Raji (cell line): Measurements from ENCODE around the gene STXBP4.

Source experiments
- POLR2A ChIP-seq: IDR thresholded peaks from 2 replicates; pipeline ENCODE4 v1.6.1; 2011; ENCODE audit warnings: low read depth, low read length, control low read depth; ENCODE audit not compliant: insufficient read depth

The STXBP4 gene, protein sequence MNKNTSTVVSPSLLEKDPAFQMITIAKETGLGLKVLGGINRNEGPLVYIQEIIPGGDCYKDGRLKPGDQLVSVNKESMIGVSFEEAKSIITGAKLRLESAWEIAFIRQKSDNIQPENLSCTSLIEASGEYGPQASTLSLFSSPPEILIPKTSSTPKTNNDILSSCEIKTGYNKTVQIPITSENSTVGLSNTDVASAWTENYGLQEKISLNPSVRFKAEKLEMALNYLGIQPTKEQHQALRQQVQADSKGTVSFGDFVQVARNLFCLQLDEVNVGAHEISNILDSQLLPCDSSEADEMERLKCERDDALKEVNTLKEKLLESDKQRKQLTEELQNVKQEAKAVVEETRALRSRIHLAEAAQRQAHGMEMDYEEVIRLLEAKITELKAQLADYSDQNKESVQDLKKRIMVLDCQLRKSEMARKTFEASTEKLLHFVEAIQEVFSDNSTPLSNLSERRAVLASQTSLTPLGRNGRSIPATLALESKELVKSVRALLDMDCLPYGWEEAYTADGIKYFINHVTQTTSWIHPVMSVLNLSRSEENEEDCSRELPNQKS

DNA sequence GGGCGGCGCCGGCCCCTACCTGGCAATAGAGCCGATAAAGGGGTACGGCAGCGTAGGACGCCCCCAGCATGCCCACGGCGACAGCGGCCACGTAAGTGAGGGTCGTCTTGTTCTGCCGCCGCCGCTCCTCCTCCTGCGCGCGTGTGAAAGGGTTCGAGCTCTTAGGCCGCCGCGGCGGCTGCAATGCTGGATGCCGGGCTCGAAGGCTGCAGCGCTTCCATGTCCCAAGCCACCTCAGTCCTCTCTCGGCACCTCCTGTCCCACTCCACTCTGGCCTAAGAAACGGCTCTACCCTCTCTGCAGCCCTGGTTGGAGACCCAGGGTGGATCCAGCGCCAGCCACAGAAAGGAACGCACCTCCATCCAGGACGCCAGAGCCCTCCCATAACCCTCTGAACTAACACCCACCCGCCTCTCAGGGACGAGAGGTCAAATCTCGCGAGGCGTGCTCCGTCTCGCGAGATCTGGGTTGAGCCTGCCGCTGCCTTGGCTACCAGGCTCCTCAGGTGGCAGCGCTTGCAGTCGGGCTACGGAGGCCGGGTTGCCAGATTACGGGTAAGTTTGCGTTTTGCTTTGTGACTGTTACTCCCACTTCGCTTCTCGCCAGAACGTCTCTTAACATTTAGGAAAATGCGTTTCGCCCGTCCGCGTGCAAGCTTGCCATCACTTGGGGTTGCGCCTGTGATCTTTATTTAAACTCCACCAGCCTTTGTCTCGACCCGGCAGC lies at the start of gene STXBP4, which contains the start of gene COX11:
STXBP4 (plus strand) TSS at position 504 of the 726 bp plus-strand sequence. CDS start 17,455 bp downstream, outside the sequence.
COX11 (minus strand) TSS at position 393 of the 726 bp plus-strand sequence; CDS start at position 385, 8 bp downstream.
- TF ChIP-seq POLR2A: peak; percentile 96

DNA sequence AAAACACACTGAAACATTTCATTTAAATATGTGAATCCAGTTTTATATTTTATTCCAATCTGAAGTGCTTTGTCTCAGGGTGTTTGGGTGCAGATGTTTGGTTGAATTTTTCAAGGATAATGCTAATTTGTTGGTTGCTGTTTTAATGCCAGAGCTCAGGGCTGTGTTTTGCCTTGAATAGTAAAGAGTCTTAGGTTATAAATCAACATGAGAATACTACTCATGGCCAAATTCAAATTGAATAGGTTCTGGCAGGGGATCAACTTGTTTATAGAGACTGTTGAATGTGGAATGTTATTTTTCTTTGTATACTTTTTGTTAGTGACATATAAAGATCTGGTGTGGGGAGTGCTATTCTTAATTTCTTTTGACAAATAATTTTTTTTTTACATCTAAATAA lies 49.1 kb upstream of the STXBP4 start:
- no peak for TF ChIP-seq POLR2A

DNA sequence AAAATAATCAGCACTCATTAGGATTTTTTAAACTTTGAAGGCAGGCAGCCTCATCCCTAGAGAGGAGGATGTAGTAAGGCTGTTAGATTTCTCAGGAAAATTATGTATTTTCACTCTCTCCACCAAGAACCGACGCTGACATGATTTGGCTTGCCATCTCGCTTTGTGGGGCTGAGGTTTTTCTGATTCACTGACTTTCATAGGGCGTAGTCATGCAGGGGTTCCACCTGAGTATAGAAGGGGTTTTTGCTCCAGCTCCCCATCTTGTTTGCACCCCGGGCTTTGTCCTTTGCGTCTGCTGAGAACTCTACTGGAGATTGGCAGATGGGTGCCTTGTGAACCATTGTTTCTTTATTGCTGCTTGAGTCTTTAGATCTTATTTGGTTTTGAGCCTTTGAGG lies 47.7 kb upstream of the STXBP4 start:
- no peak for TF ChIP-seq POLR2A

DNA sequence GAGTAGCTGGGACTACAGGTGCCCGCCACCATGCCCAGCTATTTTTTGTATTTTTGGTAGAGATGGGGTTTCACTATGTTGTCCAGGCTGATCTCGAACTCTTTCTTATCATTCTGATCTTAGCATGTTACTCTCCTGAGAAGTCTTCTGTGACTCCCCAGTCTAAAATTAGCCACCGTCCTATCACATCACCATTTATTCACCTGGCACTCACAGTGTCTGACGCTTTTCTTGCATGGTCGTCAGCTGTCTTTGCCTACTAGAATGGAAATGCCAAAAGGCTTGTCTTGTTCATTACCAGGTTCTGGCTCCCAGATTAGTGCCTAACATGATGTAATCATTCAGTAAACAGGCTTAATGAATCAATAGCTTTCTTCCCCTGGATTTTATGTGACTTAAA lies 44.2 kb upstream of the STXBP4 start:
- no peak for TF ChIP-seq POLR2A

DNA sequence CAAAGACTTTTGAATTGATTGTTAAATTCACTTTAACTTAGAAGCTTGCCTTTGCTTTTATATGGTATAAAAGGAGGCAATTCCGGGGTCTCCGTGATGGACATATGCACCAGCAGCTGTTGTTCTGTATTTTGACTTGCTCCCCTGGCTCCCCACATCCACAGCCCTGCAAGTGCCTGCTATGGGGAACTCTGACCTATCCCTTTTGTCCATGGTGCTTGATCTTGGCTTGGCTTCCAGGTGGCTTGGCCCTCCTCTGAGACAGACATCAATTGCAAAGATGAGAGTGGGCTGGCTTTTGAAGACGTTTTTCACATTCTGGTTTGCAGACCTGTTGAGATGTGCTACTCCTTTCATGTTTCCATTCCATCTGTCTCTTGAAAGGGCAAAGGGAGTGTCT lies 41.0 kb upstream of the STXBP4 start:
- TF ChIP-seq POLR2A: no peak

DNA sequence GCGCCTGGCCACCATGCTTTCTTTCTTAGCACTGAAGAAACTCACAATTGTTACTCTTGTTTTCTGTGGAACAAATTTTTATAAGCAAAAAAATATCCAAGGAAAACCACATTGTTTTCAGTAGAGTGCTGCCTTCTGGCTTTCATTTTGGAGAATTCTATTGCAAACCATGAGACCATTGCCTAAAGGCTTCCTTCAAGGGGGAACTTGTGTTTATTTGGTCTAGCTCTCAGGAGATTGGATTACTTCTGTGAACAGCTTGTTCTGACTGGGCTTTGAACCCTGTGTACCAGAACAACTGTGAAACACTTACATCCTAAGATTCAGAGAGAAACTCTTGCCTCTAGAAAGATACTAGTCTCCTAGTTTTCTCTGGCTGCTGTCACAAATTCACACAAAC lies 35.9 kb upstream of the STXBP4 start:
- TF ChIP-seq POLR2A: no peak

DNA sequence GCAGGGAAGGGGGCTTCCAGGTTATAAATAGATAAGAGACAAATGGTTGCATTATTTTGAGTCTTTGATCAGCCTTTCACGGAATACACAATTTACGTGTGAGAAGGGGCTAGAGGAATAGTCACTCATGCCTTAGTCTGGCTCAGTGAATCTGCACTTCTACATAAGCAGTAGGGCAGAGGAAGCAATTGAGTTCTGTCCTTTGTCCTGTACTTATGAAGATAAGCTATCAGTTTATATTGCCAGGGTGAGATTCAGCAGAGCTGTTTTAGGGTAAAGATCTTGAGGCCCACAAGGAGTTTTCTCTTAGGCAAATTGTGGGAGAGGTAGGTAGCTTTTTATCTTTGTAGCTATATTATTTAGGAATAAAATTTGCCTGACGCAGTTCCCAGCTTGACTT lies 34.6 kb upstream of the STXBP4 start:
- no peak for TF ChIP-seq POLR2A

DNA sequence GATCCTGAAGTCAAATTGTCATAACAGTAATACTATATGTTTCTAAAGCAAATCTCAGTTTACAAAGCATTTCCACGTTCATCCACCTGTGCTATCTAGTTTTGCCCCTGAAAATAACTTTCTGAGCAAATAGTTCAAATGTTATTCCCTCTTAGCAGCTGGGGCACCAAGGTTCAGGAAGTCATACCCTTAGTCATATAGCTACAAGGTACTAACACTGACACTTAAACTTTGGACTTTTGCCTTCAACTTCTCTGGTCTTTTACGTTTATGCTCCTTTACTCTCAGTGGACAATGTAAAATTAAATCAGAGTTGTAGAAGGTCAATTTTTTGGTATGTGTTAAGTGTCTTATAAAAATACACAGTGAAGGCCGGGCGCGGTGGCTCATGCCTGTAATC lies 33.1 kb upstream of the STXBP4 start:
- no peak for TF ChIP-seq POLR2A

DNA sequence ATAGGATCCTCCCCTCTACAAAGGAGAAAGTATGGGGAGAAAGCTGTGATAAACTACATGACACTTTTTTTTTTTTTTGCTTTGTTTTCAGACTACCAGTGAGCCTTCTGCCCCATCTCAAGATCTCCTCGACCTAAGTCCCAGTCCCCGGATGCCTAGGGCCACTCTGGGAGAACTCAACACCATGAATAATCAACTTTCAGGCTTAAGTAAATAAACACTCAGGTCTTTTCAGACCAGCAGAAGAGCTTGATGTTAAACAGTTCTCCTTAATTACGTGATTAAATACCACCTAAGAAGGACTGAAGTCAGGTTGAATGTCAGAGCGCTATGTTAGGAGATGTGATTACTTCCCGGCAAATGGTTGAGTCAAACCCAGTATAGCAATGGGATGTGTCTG lies 31.5 kb upstream of the STXBP4 start:
- TF ChIP-seq POLR2A: no peak

DNA sequence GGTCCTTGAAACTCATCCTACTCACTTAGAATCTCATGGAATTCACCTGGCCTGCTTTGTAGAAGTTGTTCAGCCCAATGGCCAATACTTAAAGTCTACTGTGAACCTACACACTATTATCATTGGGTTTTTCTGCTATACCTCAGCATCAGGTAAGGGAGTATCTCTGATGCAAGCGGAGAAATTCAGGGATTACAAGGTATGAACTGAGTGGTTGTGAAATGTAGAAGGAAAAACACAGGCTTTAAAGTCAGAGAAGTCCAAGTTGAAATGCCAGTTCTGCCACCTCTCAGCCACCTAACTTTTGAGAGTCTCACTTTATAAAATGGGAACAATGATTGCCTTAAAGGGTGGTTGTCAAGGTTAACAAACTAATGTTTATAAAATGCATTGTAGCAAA lies 31.1 kb upstream of the STXBP4 start:
- no peak for TF ChIP-seq POLR2A

DNA sequence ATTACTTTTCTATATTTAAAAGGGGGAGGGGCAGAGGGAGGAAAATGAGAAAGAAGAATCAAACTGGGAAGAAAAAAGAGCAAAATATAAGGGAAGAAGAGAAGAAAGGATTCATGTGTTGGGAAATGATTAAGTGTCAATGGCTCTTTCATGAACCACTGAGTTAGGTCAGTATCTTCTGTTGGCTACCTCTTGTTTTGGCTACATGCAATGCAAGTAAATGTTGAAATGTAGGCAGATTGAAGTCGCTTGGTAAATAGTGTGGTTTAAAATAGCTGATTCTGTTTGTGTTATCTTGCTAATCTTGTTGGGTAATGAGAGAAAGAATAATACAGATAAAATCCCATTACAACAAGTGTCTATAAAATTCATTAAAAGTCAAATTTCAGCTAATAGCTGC lies 27.3 kb upstream of the STXBP4 start:
- TF ChIP-seq POLR2A: no peak

DNA sequence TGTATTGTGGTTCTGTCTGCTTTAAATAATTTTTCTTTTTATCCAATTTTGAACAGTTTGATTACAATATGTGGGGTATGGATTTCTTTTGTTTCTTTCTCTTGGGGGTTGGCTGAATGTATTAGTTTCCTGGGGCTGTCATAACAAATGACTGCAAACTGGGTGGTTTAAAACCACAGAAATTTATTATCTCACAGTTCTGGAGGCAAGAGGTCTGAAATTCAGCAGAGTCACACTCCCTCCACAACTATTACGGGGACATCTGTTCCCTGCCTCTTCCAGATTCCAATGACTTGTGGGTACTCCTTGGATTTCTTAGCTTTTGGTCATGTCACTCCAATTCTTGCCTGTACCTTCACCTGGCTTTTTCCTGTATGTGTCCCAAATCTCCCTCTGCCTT lies 23.8 kb upstream of the STXBP4 start:
- TF ChIP-seq POLR2A: no peak

DNA sequence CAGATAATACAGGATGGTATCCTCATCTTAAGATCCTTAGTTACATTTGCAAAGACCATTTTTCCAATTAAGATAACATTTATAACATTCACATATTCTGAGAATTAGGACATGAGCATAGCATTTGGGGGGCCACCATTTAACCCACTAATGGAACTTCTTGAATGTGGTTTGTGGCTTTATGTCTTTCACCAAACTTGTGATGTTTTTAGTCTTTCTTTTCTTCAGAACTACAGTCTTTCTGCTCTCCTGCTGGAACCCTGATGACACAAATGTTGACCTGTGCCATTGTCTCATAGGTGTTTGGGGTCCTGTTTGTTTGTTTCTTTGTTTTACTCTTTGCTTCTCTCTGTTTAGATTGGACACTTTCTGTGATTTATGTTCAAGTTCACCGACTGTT lies 23.3 kb upstream of the STXBP4 start:
- no peak for TF ChIP-seq POLR2A

DNA sequence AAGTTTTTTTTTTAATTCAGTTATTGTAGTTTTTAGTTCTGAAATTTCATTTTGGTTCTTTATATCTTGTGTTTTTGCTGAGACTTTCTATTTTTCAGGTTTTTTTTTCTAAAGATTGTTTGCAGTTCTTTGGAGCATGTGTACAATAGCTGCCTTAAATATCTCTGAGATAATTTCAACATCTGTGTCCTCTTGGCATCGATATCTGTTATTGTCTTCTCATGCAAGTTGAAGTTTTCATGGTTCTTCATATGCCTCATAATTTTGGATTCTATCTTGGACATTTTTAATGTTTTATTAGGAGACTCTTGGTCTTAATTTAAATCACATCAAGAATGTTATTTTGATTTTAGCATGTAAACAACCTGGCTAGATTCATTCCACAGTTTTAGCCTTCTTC lies 22.9 kb upstream of the STXBP4 start:
- no peak for TF ChIP-seq POLR2A

DNA sequence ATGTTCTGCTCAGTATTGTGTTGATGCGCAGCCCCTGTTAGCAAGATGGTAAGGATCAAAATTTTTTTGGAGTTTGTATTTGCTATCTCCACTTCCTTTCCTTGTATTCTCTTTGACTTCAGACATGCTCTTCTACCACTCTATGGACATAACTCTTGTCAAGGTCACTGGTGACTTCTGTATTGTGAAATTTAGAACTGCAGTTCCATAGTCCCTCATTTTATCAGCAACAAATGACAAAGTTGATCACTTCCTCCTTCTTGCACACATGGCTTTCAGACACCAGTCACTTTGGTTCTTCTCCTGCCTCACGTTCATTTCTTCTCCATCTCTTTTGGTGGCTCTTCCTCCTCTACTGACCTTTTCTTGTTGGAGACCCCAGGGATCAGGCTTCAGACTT lies 21.2 kb upstream of the STXBP4 start:
- TF ChIP-seq POLR2A: no peak

DNA sequence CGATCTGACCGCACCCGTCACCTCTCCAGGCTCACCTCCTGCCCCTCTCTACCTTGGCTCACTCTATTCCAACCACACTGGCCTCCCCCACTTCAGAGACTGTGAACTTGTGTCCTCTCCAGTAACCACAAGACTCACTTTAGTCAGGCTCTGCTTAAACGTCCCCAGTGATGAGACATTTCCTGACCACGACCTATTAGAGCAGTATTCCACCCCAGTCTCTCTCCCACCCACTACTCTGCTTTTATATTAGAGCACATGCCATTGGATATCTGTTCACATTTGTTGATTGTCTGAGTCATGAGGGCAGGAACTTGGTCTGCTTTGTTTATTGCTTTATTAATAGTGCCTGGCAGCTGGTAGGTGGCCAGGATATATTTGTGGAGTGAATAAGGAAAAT lies 20.2 kb upstream of the STXBP4 start:
- no peak for TF ChIP-seq POLR2A
